ENCODE results near the gene SPEN. TPM values are rescaled to one million over a fixed set of nuclear protein-coding genes. Genes with fewer than 3 reads are reported as not detected.

SPEN gene
- total and polyA plus RNA-seq, 9 of the 15 experiments (the other 6 are each of a cell fraction or from before 2014, with no cell fraction given): 5.7 to 87.5 (median 27.2) TPM

GRCh38 chr1:15961492-15961891, 114.0 kb downstream of the SPEN start:
- 85% methylated on average over 11 of the region's 11 CpGs for WGBS (ENCODE audit: insufficient coverage, low coverage, missing lambda C conversion rate)
- DNase-seq (ENCODE audit: extremely low read depth in 1 of 4, low spot score in 3 of 4): peak in 1 of 4 experiments; percentile 7
- in situ Hi-C loops (cut with MboI): no loop called here
- Histone ChIP-seq H3K4me3 (no peak overlapping the region), H3K9me3 (replicated peaks; ENCODE audit: control insufficient read depth, insufficient read depth, low read depth, low read length) (no peaks in the 10 kb centered on the region), H4K20me1 (replicated peaks; ENCODE audit: control insufficient read depth, insufficient read depth, low read length) (no peaks in the 10 kb centered on the region), H3K36me3 (ENCODE audit: control insufficient read depth, insufficient read depth, low read length) (peaks cover 30% of the 10 kb centered on the region; the same call in 2 of the 3 replicates), H3K4me1 (replicated peaks in 1 of 2; ENCODE audit: control insufficient read depth in 2 of 2, insufficient read depth in 2 of 2, low read length in 2 of 2) (peaks cover 3 to 15% of the 10 kb centered on the region in 2 experiments; a peak in 3 of 5 replicates), H3K9me1 (ENCODE audit: control insufficient read depth, insufficient read depth, low read length) (no peaks in the 10 kb centered on the region), H2AFZ (ENCODE audit: low read depth, low read length) (no peak overlapping the region), H3K27me3 (ENCODE audit: control insufficient read depth in 2 of 2, insufficient read depth in 2 of 2, low read length in 2 of 2) (no peaks in the 10 kb centered on the region), H3K27ac (ENCODE audit: extremely low read depth, low read depth, low read length) (no peak overlapping the region), H3K79me2 (ENCODE audit: control insufficient read depth, insufficient read depth, low read length) (peaks cover 62% of the 10 kb centered on the region), H3K4me2 (ENCODE audit: insufficient read depth, low read length) (no peak overlapping the region), H3K9ac (ENCODE audit: insufficient read depth in 1 of 2, low read depth in 2 of 2, low read length in 2 of 2) (no peak overlapping the region)
- intact Hi-C loops (cut with micrococcal nuclease): no loop called here
- ATAC-seq: no peak
- POLR2A ChIA-PET: interaction anchor here (1.3 to 1.5 kb wide), 2 partner anchors 10 to 11 kb away, joined by 3 to 5 read pairs; no protein-coding TSS in a partner anchor
- BruUV-seq (replicated peaks): no TSS peak
- no peak for TF ChIP-seq TBL1XR1 (IDR thresholded peaks at IDR 0.05; ENCODE audit: low read length in 2 of 2)
- CTCF ChIA-PET (ENCODE audit: low intra/inter-chr PET ratio): no interaction called here
- no peak for FAIRE-seq

DNA sequence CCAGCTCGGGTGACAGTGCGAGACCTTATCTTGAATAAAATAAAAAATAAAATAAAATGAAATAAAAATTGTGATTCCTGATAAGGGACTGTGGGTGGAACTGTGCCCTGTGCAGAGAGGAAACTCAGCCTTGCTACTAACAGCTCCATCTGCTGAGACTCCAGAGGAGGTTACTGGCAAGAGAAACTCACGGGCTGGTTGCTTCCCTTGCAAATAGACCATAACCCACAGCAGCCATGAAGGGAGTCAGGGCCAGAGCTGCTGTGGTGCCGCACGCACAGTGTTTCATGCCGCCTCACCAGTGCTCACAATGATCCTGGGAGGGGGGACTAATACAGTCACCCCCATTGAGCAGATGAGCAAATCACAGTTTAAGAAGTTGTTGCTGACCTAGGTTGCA, 114.7 kb downstream of the SPEN start:
- H3K79me2 ChIP-seq (ENCODE audit: control insufficient read depth, insufficient read depth, low read length): peaks cover 62% of the 10 kb centered on the region
- ATAC-seq: no peak
- no peak overlapping the region for H3K4me3 ChIP-seq
- POLR2A ChIA-PET: interaction anchor here (1.3 kb wide), 1 partner anchor 10 kb away, joined by 3 read pairs; no protein-coding TSS in a partner anchor
- BruUV-seq (replicated peaks): no TSS peak
- H3K27me3 ChIP-seq (ENCODE audit: control insufficient read depth in 2 of 2, insufficient read depth in 2 of 2, low read length in 2 of 2): no peaks in the 10 kb centered on the region
- peaks cover 2 to 13% of the 10 kb centered on the region in 2 experiments; a peak in 3 of 5 replicates for H3K4me1 ChIP-seq (replicated peaks in 1 of 2; ENCODE audit: control insufficient read depth in 2 of 2, insufficient read depth in 2 of 2, low read length in 2 of 2)
- no peak for FAIRE-seq
- CTCF ChIA-PET (ENCODE audit: low intra/inter-chr PET ratio): no interaction called here
- no peaks in the 10 kb centered on the region for H3K9me3 ChIP-seq (replicated peaks; ENCODE audit: control insufficient read depth, insufficient read depth, low read depth, low read length)
- 94% methylated on average over 6 of the region's 6 CpGs for WGBS (ENCODE audit: insufficient coverage, low coverage, missing lambda C conversion rate)
- in situ Hi-C loops (cut with MboI): no loop called here
- intact Hi-C loops (cut with micrococcal nuclease): no loop called here
- H3K9ac ChIP-seq (ENCODE audit: insufficient read depth in 1 of 2, low read depth in 2 of 2, low read length in 2 of 2): no peak overlapping the region
- no peak overlapping the region for H2AFZ ChIP-seq (ENCODE audit: low read depth, low read length)
- no peaks in the 10 kb centered on the region for H3K9me1 ChIP-seq (ENCODE audit: control insufficient read depth, insufficient read depth, low read length)
- H3K4me2 ChIP-seq (ENCODE audit: insufficient read depth, low read length): no peak overlapping the region
- no peaks in the 10 kb centered on the region for H4K20me1 ChIP-seq (replicated peaks; ENCODE audit: control insufficient read depth, insufficient read depth, low read length)
- peaks cover 32% of the 10 kb centered on the region; the same call in 2 of the 3 replicates for H3K36me3 ChIP-seq (ENCODE audit: control insufficient read depth, insufficient read depth, low read length)
- DNase-seq (ENCODE audit: extremely low read depth in 1 of 4, low spot score in 3 of 4): peak in 1 of 4 experiments; percentile 14
- no peak overlapping the region for H3K27ac ChIP-seq (ENCODE audit: extremely low read depth, low read depth, low read length)
- no peak for TF ChIP-seq BCLAF1 (IDR thresholded peaks at IDR 0.05; ENCODE audit: borderline replicate concordance in 1 of 2, control insufficient read depth in 1 of 2, low read depth in 2 of 2, low read length in 1 of 2)
- TF ChIP-seq EP300 (IDR thresholded peaks at IDR 0.05; ENCODE audit: low read length): no peak
- TF ChIP-seq, protein P1, sequence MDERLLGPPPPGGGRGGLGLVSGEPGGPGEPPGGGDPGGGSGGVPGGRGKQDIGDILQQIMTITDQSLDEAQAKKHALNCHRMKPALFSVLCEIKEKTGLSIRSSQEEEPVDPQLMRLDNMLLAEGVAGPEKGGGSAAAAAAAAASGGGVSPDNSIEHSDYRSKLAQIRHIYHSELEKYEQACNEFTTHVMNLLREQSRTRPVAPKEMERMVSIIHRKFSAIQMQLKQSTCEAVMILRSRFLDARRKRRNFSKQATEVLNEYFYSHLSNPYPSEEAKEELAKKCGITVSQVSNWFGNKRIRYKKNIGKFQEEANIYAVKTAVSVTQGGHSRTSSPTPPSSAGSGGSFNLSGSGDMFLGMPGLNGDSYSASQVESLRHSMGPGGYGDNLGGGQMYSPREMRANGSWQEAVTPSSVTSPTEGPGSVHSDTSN (CRISPR knock-in tag; IDR thresholded peaks at IDR 0.05; ENCODE audit: low read depth): no peak
- TF ChIP-seq, protein P1 (tag; conservative IDR thresholded peaks at IDR 0.05; ENCODE audit: low read depth): no peak
- TF ChIP-seq WHSC1 (IDR thresholded peaks at IDR 0.05; ENCODE audit: low read length): no peak
- TF ChIP-seq, protein P2, sequence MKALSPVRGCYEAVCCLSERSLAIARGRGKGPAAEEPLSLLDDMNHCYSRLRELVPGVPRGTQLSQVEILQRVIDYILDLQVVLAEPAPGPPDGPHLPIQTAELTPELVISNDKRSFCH (CRISPR knock-in tag; IDR thresholded peaks at IDR 0.05): no peak
- TF ChIP-seq, protein P2 (tag; IDR thresholded peaks at IDR 0.05): no peak
- TF ChIP-seq NFE2L1 (tag; IDR thresholded peaks at IDR 0.05; ENCODE audit: borderline replicate concordance, low read depth): no peak

Measured in K562 (cell line).